GM18517 (cell line): ENCODE results near the gene PRDX5.

ENCODE experiments used
- ATAC-seq: cut with Tn5 transposase; IDR thresholded peaks from one replicate; pipeline ENCODE4 v1.9.1; 2021; ENCODE audit warnings: mild to moderate bottlenecking, moderate library complexity; ENCODE audit not compliant: unreplicated experiment

Gene PRDX5

DNA sequence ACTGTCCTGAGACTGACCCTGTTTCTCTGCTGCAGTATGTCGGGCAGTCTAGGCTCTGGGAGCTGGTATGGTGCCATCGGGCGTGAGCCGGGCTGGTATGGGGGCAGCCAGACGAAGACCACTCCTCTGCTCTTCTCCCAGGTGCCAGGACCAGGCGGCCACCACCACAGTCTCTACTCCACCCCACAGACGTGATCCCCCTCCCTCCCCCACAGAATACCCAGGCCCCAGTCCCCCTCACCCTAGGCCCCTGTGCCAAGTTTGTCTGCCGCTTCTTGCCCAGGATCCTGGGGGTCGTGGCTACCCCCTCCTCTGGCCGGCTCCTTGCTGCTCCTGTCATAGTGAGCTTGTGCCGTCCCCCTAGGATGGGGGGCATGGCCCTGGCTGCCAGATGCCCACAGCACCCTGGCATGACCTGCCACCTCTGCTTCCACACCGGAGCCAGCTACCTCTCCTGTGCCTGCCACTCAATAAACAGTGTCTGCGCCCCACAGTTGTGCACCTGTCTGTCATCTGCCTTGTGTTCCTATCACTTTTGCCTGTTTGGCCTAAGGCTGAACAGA lies 28.8 kb upstream of the PRDX5 start:
- ATAC-seq = no peak

DNA sequence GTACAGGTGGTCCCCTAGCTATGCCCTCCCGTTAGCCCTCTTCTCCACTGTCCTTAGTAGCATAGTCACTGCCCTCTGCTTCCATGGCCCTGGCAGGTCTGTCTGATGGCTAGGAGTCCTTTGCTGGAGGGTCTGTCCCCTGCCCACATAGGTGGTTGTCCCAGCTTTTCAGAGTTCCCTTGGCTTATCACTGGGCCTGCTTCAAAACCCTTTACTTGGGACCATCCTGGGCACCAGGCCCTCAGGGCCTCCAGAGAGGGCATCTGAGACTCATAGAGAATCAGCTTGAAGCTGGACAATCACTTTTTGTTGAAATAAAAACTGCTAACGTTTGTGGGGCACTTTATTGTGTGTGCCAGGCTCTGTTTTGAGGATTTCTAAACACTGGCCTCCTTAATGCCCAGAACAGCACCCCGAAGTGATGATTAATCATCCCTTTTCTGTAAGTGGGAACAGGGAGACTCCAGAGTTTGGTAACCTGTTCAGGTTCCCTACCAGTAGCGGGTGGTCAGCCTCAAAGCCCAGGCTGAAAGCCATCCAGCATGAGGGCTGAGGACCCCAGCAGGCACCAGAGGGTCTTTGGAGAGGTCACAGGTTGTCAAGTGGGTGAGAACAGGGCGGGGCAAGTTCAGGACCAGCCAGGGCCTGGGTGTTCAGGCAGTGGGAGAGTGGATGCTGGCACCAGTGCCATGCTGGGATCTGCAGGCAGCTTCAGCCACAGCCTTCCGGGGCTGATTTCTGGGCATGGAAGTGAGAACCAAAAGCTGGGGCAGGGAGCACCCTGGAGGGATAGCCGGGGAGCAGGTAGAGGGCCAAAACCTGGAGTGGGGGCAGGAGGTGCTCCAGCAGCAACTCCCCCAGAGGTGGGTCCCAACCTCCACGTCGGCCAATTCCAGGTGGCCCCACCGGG lies 27.3 kb upstream of the PRDX5 start:
- no peak for ATAC-seq

DNA sequence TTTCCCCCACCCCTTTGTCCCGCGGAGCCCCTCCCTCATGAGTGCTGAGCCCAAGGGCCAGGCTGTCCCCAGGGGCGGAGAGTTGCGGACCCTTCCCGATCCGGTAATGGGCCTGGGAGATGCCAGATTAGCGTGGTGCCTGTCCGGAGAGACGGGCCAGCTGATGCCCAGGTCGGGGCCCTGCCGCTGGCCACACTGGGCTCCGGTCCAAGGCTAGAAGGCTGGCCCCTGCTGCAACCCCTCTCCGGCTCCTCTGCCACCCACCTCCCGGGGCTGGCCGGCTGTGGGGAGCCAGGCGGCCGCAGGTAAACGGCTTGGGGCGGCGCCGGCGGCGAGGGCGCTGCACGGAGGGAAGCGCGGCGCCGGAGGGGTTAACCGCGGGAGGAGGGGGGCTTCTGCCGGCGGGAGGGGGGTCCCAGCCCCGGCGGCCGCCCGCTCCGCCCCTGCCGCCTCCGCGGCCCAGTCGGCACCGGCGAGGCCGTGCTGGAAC lies 26.6 kb upstream of the PRDX5 start, which contains the start of gene KCNK4:
TSS of gene KCNK4 (plus strand) at position 41 of the 490 bp plus-strand sequence. CDS start 1,717 bp downstream, outside the sequence.
- no peak for ATAC-seq

DNA sequence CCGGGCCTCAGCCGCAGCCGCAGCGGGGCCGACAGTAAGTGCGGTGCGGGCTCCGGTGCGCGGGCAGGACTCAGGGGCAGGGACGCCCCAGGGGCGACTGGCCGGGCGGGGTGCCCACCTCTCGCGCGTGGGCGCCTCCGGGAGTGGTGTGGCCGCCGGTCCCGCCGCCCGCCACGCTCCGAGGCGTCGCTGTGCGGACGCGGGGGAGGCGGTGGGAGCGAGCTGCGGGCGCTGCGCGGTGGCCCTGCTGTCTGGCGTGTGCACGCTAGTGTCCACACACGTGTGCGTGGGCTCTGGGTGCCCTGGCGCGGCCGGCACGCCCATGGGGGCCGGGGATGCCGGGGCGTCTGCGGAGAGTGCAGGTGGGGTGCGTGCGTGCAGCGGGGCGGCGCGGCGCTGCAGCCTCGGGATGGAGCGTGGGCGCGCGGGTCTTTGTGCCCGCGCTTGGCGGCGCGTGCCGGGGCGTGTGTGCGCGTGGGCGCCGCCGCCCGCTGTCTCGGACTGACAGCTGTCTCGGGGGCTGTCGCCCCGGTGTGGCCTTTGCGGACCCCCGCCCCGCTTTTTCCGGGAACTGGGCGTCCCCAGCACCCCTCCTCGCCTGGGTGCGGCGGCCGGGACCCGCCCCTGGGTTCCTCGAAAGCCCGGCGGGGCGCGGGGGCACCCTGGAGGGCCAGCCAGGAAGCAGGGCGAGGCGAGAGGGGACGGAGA lies 26.0 kb upstream of the PRDX5 start:
- ATAC-seq = no peak

DNA sequence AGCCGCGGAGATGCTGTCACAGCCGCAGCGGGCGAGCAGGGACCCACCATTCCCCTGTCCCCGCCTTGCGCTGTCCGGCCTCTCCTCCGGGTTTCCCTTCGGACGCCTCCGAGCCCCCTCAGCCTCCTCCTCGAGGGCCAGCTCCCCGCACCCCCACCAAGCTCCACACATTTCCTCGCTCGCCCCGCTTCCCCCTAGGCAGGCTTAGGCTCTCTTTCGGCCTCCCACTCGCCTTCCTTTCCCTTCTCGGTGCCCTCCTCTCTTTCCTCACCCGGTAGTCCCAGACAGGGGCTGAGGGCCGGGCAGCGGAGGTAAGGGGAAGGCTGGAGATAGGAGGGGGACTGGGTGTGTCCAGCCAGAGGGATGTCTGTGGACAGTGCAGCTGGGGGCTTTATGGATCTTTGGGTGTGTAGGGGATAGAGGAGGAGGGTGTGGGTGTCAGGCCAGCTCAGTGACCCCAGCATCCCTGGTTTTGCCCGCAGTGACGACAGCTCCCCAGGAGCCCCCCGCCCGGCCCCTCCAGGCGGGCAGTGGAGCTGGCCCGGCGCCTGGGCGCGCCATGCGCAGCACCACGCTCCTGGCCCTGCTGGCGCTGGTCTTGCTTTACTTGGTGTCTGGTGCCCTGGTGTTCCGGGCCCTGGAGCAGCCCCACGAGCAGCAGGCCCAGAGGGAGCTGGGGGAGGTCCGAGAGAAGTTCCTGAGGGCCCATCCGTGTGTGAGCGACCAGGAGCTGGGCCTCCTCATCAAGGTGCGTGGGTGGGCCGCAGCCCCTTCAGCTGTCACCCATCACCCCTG lies 25.3 kb upstream of the PRDX5 start:
- ATAC-seq = no peak

DNA sequence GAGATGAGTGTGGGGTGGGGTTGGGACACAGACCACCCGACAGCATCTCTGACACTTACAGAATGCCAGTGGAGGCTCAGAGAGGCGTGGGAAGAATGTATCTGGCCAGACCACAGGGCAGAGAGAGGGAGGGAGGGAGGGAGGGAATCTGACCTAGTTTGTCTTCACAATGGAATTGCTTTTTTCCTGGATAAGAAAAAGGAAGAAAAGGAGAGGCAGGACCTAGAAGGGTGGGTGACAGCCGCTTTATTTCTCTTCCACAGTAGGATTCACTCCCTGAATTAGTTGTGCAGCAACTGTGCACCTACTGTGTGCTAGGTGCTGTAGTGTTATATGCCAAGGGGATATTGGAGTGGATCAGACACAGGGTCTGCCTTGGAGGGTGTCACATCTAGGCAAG lies 23.1 kb upstream of the PRDX5 start:
- ATAC-seq = no peak

DNA sequence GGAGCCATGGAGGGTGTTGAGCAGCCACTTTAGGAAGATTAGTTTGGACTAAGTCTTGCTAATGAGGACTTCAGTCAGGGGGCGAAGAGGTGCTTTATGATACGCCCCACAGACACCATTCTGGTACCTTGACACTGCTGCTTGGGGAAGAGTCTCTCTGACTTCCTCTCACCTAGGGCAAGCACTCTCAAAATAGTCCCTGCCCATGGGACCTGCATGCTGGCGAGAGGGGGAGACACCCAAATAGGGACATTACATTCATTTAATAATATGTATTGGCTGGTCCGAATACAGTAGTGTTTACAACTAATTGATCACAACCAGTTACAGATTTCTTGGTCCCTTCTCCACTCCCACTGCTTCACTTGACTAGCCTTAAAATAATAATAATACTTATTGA lies 22.2 kb upstream of the PRDX5 start:
- ATAC-seq = no peak

DNA sequence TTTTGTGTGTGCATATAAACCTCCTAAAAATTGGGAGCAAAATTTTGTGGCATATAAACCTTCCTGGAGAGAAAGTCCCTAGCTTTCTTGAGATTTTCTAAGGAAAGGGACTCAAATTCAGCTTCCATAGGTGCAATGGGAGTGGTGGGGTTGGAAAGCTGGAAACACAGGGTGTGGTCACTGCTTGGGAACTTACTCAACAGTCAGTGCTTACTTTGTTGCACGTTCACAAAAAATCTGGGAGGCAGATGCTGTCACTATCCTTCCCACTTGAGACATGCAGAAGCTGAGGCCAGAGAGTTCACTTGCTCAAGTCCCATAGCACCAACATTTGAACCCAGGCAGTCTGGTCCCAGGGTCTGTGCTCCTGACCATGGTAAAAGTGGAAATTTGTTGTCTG lies 21.7 kb upstream of the PRDX5 start:
- no peak for ATAC-seq

DNA sequence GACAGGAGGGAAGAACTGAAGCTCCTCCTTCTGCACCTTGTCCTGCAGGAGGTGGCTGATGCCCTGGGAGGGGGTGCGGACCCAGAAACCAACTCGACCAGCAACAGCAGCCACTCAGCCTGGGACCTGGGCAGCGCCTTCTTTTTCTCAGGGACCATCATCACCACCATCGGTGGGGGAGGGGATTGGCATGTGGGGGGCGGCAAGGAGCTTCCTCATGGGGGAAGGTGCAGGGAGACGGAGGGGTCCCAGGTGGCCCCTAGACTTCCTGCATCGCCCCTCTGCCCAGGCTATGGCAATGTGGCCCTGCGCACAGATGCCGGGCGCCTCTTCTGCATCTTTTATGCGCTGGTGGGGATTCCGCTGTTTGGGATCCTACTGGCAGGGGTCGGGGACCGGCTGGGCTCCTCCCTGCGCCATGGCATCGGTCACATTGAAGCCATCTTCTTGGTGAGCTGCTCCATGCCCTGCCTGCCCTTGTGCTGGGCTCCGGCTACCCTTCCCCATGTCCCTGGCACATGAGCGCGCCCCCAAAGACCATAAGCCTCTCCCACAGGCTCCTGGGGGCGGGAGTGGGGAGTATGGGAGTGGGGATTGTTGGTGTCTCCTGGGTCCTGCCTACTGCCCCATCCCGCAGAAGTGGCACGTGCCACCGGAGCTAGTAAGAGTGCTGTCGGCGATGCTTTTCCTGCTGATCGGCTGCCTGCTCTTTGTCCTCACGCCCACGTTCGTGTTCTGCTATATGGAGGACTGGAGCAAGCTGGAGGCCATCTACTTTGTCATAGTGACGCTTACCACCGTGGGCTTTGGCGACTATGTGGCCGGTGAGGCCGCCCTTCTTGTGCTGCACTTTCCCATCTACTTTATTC lies 20.9 kb upstream of the PRDX5 start:
- ATAC-seq = no peak

DNA sequence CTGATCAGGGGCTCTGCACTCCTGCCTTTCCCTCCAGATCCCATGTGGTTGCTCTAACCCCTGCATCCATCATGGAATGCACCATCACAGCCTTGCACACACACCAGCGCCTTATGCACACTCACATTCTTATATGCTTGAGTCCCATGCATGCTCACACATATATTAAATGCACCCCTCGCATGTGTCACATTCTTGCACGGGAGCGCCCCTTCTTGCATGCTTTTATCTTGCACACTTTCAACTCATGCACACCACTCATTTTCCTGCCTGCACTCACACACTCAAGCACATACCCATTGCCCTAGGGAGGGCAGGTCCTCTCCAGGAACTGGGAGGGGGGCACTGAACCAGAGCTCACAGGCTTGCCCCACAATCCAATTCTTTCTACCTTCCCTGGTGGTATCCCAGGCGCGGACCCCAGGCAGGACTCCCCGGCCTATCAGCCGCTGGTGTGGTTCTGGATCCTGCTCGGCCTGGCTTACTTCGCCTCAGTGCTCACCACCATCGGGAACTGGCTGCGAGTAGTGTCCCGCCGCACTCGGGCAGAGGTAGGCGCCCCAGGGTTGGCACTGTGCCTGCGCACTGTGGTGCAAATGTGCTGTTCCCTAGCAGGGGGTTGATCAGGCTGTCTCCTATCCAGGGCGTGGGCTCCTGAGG lies 20.1 kb upstream of the PRDX5 start:
- ATAC-seq = no peak

DNA sequence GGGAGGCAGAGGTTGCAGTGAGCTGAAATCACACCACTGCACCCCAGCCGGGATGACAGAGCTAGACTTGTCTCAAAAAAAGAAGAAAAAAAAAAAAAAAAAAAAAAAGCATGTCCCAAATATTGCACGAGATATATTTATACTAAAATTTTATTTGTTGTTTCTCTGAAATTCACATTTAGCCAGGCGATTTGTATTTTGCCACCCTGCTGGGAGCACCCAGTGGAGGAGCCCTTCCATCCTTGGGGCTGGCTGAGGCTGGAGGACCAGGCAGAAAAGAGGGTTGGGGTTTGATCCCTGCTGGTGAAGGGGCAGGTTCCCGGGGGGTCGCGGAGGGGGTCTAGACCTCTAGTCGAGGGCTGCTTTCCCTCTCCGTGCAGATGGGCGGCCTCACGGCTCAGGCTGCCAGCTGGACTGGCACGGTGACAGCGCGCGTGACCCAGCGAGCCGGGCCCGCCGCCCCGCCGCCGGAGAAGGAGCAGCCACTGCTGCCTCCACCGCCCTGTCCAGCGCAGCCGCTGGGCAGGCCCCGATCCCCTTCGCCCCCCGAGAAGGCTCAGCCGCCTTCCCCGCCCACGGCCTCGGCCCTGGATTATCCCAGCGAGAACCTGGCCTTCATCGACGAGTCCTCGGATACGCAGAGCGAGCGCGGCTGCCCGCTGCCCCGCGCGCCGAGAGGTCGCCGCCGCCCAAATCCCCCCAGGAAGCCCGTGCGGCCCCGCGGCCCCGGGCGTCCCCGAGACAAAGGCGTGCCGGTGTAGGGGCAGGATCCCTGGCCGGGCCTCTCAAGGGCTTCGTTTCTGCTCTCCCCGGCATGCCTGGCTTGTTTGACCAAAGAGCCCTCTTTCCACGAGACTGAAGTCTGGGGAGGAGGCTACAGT lies 18.7 kb upstream of the PRDX5 start:
- no peak for ATAC-seq

DNA sequence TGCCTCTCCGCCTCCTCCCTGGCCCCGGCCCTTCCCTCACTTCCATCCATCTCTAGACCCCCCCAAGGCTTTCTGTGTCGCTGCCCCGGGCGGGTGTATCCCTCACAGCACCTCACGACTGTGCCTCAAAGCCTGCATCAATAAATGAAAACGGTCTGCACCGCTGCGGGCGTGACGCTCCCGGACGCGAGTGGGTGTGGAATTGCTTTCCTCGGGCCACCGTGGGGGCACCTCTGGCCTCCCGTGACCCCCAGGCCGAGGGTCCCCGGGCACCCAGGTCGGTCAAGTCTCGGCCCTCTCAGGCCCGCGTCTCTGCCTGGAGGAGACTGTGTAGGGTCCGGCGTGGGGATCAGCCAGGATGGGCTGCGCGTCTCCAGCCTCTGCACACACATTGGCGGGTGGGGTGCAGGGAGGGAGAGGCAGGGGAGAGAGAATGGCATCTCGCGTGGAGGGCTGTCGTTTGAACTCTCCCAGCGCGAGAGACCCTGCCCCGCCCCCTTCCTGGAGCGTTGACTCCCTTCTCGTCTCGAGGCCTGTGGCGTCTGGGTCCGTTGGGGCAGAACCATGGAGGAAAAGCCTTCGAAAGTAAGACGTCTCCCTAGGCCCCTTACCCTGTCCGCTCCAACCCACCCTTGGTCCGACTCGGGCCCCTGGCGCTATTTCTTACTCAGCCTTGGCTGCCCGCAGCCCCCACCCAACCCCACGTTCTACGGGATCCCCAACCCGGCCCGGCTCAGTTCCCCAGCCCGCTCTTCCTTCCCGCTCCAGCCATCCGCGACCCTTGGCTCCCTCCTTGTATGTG lies 17.9 kb upstream of the PRDX5 start, which contains the start of gene CATSPERZ:
TSS of gene CATSPERZ (plus strand) at position 512 of the 802 bp plus-strand sequence. CDS start at position 565, 53 bp downstream.
- no peak for ATAC-seq

DNA sequence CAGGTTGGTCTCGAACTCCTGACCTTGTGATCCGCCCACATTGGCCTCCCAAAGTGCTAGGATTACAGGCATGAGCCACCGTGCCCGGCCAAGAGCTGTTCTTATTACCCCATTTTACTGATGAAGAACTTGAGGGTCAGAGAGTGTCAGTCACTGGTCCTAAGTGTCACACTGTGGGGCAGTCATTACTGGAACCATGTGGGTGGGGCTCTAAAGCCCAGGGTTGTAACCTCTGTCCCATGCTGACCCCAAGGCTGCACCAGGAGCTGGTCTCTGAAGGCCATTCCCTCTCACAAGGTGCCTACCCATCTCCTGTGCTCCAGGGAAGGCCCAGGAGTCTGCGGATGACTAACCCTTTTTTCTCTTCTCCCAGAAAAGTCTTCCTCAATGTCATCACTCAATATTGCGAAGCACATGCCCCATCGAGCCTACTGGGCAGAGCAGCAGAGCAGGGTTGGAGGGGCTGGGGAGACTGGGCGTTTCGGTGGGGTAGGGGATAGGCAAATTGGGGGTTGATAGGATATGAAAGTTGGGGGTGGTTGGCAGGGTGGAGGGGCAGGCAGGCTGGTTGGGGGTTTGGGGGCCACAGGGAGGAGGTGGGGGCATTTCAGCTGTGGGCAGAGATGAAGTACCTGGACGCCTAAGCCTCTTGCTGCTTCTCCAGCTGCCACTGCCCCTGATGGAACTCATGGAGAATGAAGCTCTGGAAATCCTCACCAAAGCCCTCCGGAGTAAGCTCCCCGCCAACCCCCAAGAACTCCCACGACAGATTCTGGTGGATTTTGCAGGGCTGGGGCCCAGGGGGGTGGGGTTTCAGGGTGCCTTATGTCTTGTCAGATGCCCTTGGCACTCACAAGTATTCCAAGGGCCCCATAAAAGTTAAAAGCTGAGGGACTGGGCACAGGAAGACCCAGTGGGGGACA lies 14.6 kb upstream of the PRDX5 start:
- no peak for ATAC-seq

DNA sequence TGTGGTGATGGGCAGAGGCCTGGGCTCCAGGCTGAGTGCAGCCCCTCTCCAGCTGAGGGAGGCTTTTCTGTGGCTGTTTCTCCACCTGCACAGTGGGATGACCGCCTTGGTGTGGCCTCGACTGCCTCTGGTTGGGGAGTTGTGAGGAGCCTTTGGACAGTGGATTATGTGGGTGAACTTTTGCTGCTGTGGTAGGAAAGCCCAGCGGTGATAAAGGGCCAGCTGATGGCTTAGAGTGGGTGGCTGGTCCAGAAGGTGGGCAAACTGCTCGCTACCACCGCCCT lies 13.9 kb upstream of the PRDX5 start:
- no peak for ATAC-seq

DNA sequence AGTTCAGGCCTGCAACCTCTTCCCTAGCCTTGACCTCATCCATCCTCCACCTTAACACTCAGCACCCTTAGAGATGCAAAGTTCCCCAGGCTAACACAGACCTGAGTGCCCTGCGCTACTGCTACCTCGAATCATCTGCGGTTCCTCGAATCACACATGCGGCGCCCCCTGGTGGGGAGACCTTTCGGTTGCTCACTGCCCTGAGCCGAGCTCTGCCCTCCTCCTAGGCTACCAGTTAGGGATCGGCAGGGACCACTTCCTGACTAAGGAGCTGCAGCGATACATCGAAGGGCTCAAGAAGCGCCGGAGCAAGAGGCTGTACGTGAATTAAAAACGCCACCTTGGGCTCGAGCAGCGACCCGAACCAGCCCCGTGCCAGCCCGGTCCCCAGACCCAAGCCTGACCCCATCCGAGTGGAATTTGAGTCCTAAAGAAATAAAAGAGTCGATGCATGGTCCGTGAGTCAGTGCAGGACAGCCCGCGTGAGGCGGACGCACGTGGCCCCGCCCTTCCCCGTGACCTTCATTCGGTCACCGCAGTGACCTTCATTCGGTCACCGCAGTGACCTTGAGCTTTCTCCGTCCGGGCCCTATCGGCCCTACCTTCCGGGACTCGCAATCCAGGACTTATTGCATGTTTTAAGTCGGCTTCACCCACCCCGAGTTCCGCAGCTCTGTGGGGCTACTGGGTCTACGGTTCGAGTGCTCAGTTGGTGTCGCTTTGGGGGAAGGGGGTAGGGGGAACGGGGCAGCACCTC lies 13.4 kb upstream of the PRDX5 start:
- peak; percentile 42 for ATAC-seq
